Type B pancreatic cell (in vitro differentiated cells): ENCODE results near the gene JAK2. TPM values are rescaled to one million over a fixed set of nuclear protein-coding genes. Genes with fewer than 3 reads are reported as not detected.

ENCODE experiments used
- DNase-seq: peaks from one replicate; pipeline ENCODE4 v3.0.0; 2021; ENCODE audit warnings: mixed read lengths; ENCODE audit not compliant: unreplicated experiment; ENCODE audit errors: extremely low spot score
- H3K27ac Mint-ChIP-seq: 2 replicates; pipeline ENCODE4 v1.8.0; 2021; ENCODE audit warnings: mild to moderate bottlenecking, mixed read lengths
- H3K27me3 Mint-ChIP-seq: 2 replicates; pipeline ENCODE4 v1.8.0; 2021; ENCODE audit warnings: mixed read lengths
- H3K36me3 Mint-ChIP-seq: 2 replicates; pipeline ENCODE4 v1.8.0; 2021; ENCODE audit warnings: mixed read lengths
- H3K4me1 Mint-ChIP-seq: one replicate; pipeline ENCODE4 v1.8.0; 2021; ENCODE audit warnings: mixed read lengths; ENCODE audit not compliant: unreplicated experiment
- H3K4me3 Mint-ChIP-seq: 2 replicates; pipeline ENCODE4 v1.8.0; 2021; ENCODE audit warnings: mild to moderate bottlenecking, mixed read lengths
- H3K9me3 Mint-ChIP-seq: 2 replicates; pipeline ENCODE4 v1.8.0; 2021; ENCODE audit warnings: mixed read lengths
- CTCF ChIP-seq: fragments of 200-600 bp; sonication (generic); conservative IDR thresholded peaks from 2 replicates; pipeline ENCODE4 v1.5.0; 2021; ENCODE audit warnings: antibody characterized with exemption, mild to moderate bottlenecking
- total RNA-seq: library from RNA; stranded (reverse); gene quantifications from 2 replicates; pipeline ENCODE4 v1.2.1, GENCODE V29; 2021; ENCODE audit warnings: low replicate concordance

The JAK2 gene
- total RNA-seq, 1 donor from 2014 or later, result 8.4 TPM

- Mint-ChIP-seq H3K4me1 (no peaks in the 10 kb centered on the region), H3K9me3 (no peaks in the 10 kb centered on the region), H3K27ac (no peak overlapping the region), H3K4me3 (no peak overlapping the region), H3K27me3 (no peaks in the 10 kb centered on the region), H3K36me3 (no peaks in the 10 kb centered on the region)
- no peak for DNase-seq
- TF ChIP-seq CTCF, result no peak
Observed at GRCh38 chr9:4970970-4971641, 14.0 kb upstream of the JAK2 start.

- Mint-ChIP-seq H3K4me3 (no peak overlapping the region), H3K36me3 (no peaks in the 10 kb centered on the region), H3K9me3 (no peaks in the 10 kb centered on the region), H3K27me3 (no peaks in the 10 kb centered on the region), H3K4me1 (no peaks in the 10 kb centered on the region), H3K27ac (no peak overlapping the region)
- no peak for DNase-seq
- TF ChIP-seq CTCF, result no peak
Observed at GRCh38 chr9:4973246-4973645, 11.8 kb upstream of the JAK2 start.

- Mint-ChIP-seq H3K36me3 (no peaks in the 10 kb centered on the region), H3K27ac (no peak overlapping the region), H3K4me3 (no peak overlapping the region), H3K27me3 (no peaks in the 10 kb centered on the region), H3K4me1 (no peaks in the 10 kb centered on the region), H3K9me3 (no peaks in the 10 kb centered on the region)
- no peak for DNase-seq
- TF ChIP-seq CTCF, result no peak
Observed at GRCh38 chr9:4973902-4974301, 11.2 kb upstream of the JAK2 start.

- no peaks in the 10 kb centered on the region for H3K36me3 Mint-ChIP-seq
- H3K4me3 Mint-ChIP-seq, result no peak overlapping the region
- peak overlapping the region; percentile 39 for H3K27ac Mint-ChIP-seq
- TF ChIP-seq CTCF, result no peak
- no peak for DNase-seq
- H3K9me3 Mint-ChIP-seq, result no peaks in the 10 kb centered on the region
- H3K27me3 Mint-ChIP-seq, result no peaks in the 10 kb centered on the region
- H3K4me1 Mint-ChIP-seq, result peaks cover 9% of the 10 kb centered on the region
Observed at GRCh38 chr9:4979239-4979638, 5.8 kb upstream of the JAK2 start.

GRCh38 chr9:4980086-4980727 is 4.9 kb upstream of the JAK2 start:
- Mint-ChIP-seq H3K27ac (peak overlapping the region; percentile 39), H3K4me3 (no peak overlapping the region), H3K4me1 (peaks cover 9% of the 10 kb centered on the region), H3K27me3 (no peaks in the 10 kb centered on the region), H3K9me3 (no peaks in the 10 kb centered on the region), H3K36me3 (no peaks in the 10 kb centered on the region)
- no peak for TF ChIP-seq CTCF
- no peak for DNase-seq
